Measurements from ENCODE around the gene PDE10A. TPM values are rescaled to one million over a fixed set of nuclear protein-coding genes. Genes with fewer than 3 reads are reported as not detected.

The PDE10A gene
- total RNA-seq, 2 experiments from 2014 or later: not detected

DNA sequence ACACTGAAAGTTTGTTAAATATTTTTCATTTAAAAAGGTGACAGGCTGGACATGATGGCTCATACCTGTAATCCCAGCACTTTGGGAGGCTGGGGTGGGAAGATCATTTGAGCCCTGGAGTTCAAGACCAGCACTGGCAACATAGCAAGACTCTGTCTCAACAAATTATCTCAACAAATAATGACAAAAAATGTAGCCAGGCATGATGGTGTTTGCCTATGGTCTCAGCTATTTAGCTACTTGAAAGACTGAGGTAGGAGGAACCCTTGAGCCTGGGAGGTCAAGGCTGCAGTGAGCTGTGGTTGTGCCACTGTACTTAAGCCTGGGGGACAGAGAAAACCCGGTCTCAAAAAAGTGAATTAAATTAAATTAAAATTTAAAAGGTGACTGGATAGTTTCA, 297.7 kb downstream of the PDE10A start:
- POLR2A ChIA-PET: no interaction called here
- CTCF ChIA-PET: no interaction called here
- TF ChIP-seq, protein P1, sequence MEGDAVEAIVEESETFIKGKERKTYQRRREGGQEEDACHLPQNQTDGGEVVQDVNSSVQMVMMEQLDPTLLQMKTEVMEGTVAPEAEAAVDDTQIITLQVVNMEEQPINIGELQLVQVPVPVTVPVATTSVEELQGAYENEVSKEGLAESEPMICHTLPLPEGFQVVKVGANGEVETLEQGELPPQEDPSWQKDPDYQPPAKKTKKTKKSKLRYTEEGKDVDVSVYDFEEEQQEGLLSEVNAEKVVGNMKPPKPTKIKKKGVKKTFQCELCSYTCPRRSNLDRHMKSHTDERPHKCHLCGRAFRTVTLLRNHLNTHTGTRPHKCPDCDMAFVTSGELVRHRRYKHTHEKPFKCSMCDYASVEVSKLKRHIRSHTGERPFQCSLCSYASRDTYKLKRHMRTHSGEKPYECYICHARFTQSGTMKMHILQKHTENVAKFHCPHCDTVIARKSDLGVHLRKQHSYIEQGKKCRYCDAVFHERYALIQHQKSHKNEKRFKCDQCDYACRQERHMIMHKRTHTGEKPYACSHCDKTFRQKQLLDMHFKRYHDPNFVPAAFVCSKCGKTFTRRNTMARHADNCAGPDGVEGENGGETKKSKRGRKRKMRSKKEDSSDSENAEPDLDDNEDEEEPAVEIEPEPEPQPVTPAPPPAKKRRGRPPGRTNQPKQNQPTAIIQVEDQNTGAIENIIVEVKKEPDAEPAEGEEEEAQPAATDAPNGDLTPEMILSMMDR (IDR thresholded peaks at IDR 0.05): no peak
- DNase-seq (no peak), ATAC-seq (no peak)
- peaks cover 4% of the 10 kb centered on the region for H3K9me3 Mint-ChIP-seq
- intact Hi-C loops (cut with micrococcal nuclease): no loop called here
- no peaks in the 10 kb centered on the region for H3K4me1 Mint-ChIP-seq (ENCODE audit: low read depth)
- H3K27ac Mint-ChIP-seq: no peak overlapping the region
- no peaks in the 10 kb centered on the region for H3K36me3 Mint-ChIP-seq (ENCODE audit: low read depth)
- no peak overlapping the region for H3K4me3 Mint-ChIP-seq
- no peaks in the 10 kb centered on the region for H3K27me3 Mint-ChIP-seq

DNA sequence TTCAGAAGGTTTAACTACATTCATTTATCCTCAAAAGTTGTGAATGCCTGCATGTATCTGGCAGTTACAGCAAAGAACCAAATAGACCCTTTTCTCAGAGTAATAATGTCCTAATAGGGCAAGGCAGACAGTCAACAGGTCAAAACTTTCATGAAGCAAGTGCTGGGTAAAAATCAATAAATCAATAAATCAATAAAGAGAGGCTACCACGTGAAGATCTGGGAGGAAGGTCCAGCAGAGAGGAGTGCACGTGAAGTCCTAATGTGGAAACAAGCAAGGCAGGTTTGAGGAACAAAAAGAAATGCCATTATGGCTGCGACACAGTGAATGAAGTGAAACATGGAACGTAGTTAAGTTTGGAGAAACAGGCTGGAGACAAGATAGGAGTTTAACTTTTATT, 317.3 kb downstream of the PDE10A start:
- Mint-ChIP-seq H3K4me3 (no peak overlapping the region), H3K4me1 (ENCODE audit: low read depth) (no peaks in the 10 kb centered on the region), H3K27ac (no peak overlapping the region), H3K9me3 (peaks cover 5% of the 10 kb centered on the region), H3K27me3 (no peaks in the 10 kb centered on the region), H3K36me3 (ENCODE audit: low read depth) (no peaks in the 10 kb centered on the region)
- TF ChIP-seq, protein P1 (IDR thresholded peaks at IDR 0.05): no peak
- no peak for ATAC-seq
- ChIA-PET CTCF (no interaction called here), POLR2A (no interaction called here)
- intact Hi-C loops (cut with micrococcal nuclease): no loop called here
- no peak for DNase-seq

DNA sequence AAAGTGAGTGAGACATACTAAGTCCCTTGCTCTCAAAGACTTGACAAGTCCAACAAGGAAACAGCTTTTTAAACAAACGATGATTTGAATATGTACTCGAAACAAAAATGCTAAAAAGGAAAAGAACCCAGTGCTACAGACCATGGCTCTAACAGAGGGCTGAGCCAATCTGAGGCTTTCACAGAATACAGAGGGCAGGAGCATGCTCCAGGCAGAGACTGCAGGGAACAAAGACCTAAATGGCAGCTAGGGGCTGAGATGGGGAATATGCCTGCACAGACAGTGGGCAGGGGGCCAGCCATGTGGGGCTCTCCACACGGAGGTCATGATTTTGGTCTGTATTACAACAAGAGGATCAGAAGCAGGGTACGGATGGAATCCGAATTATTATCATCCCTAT, 322.5 kb downstream of the PDE10A start:
- H3K27me3 Mint-ChIP-seq: no peaks in the 10 kb centered on the region
- DNase-seq (no peak), ATAC-seq (no peak)
- no peak overlapping the region for H3K4me3 Mint-ChIP-seq
- H3K4me1 Mint-ChIP-seq (ENCODE audit: low read depth): no peaks in the 10 kb centered on the region
- intact Hi-C loops (cut with micrococcal nuclease): no loop called here
- TF ChIP-seq, protein P1 (IDR thresholded peaks at IDR 0.05): no peak
- ChIA-PET POLR2A (no interaction called here), CTCF (no interaction called here)
- H3K36me3 Mint-ChIP-seq (ENCODE audit: low read depth): no peaks in the 10 kb centered on the region
- H3K27ac Mint-ChIP-seq: no peak overlapping the region
- H3K9me3 Mint-ChIP-seq: no peaks in the 10 kb centered on the region

DNA sequence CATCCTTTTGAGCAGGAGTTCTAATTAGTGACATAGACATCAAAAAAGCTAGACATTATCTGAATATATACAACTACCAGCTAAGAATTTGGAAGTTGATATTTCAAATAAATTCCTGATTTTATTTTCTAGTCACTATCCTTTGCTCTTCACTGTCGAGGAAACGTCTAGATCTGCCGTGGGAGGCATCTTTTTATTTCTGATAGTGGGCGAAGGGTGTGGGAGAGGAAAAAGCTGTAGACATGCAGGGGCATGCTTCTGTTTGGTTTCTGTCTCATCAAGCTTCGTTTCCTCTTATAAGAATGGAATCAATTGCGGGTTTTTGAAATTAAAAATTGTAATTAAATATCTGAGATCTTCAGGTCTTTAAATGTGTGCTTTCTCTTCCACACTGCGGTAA, 337.4 kb downstream of the PDE10A start:
- Mint-ChIP-seq H3K27me3 (no peaks in the 10 kb centered on the region), H3K36me3 (ENCODE audit: low read depth) (no peaks in the 10 kb centered on the region), H3K4me3 (no peak overlapping the region), H3K4me1 (ENCODE audit: low read depth) (no peaks in the 10 kb centered on the region), H3K9me3 (peaks cover 15% of the 10 kb centered on the region), H3K27ac (no peak overlapping the region)
- no peak for DNase-seq
- TF ChIP-seq, protein P1 (IDR thresholded peaks at IDR 0.05): no peak
- ATAC-seq: no peak
- CTCF ChIA-PET: no interaction called here
- intact Hi-C loops (cut with micrococcal nuclease): no loop called here
- POLR2A ChIA-PET: no interaction called here

DNA sequence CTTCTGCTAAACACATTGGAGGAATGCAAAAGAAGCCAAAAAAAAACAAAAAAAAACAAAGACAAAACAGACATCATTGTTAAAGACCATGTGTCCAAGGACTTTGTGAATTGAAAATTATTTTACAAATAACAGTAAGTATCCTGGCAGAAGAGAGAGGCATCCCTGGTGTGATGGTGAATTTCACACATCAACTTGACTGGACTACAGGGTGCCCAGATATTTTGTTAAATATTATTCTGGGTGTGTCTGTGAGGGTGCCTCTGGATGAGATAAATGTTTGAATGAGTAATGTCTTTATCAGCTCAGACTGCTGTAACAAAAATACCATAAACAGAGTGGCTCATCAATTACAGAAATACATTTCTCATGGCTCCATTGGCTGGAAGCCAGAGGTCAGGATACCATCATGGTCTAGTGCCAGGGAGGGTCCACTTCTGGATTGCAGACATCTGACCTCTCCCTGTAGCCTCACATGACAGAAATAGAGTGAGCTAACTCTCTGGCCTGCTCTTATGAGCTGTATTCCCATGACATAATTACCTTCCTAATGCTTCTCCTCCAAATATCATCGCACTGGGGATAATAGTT, 341.4 kb downstream of the PDE10A start:
- POLR2A ChIA-PET: no interaction called here
- no peak overlapping the region for H3K27ac Mint-ChIP-seq
- no peak overlapping the region for H3K4me3 Mint-ChIP-seq
- TF ChIP-seq, protein P1 (IDR thresholded peaks at IDR 0.05): no peak
- CTCF ChIA-PET: no interaction called here
- no peaks in the 10 kb centered on the region for H3K36me3 Mint-ChIP-seq (ENCODE audit: low read depth)
- ATAC-seq (no peak), DNase-seq (no peak)
- no peaks in the 10 kb centered on the region for H3K27me3 Mint-ChIP-seq
- intact Hi-C loops (cut with micrococcal nuclease): no loop called here
- H3K4me1 Mint-ChIP-seq (ENCODE audit: low read depth): no peaks in the 10 kb centered on the region
- peaks cover 24% of the 10 kb centered on the region for H3K9me3 Mint-ChIP-seq

All from activated CD8-positive, alpha-beta T cell treated with anti-CD3 and anti-CD28 coated beads for 36 hours (primary cell).